ENCODE results near the gene CYB5R4.
"Not testable (repeated sequence)": the region's sequence is repeated elsewhere in the genome, so short reads cannot be mapped to it uniquely, and the experiment has no call there.

DNA sequence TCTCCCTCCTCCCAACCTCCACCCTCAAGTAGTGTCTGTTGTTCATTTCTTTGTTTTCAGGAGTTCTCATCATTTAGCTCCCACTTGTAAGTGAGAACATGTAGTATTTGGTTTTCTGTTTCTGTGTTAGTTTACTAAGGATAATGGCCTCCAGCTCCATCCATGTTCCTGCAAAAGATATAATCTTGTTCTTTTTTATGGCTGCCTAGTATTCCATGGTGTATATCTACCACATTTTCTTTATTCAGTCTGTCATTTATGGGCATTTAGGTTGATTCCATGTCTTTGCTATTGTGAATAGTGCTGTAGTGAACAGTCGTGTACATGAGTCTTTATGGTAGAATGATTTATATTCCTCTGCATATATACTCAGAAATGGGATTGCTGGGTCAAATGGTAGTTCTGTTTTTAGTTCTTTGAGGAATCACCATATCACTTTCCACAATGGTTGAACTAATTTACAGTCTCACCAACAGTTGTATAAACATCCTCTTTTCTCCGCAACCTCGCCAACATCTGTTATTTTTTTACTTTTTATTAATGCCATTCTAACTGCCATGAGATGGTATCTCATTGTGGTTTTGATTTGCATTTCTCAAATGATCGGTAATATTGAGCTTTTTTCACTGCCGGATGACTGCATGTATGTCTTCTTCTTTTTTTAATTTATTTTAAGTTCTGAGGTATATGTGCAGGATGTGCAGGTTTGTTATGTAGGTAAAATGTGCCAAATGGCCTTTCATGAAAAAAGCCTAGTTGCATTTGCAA, 48.3 kb downstream of the CYB5R4 start:
- TF ChIP-seq CTCF, POLR2A (IDR thresholded peaks at IDR 0.05): not testable (repeated sequence)

Data from right lobe of liver (tissue), 4 donors.